Mesenchymal stem cell (in vitro differentiated cells and primary cell): ENCODE data around the gene RPS15.
"Not testable (repeated sequence)": the region's sequence is repeated elsewhere in the genome, so short reads cannot be mapped to it uniquely, and the experiment has no call there.

Experiments used
- DNase-seq: peaks from one replicate; pipeline ENCODE4 v3.0.0-alpha.2; 2013
- H2AFZ ChIP-seq: one replicate; pipeline ENCODE4 v1.6.1; 2013; ENCODE audit warnings: low read depth, mild to moderate bottlenecking, control low read depth, inconsistent platforms, low read length, moderate library complexity
- H2AK5ac ChIP-seq: 2 replicates; pipeline ENCODE4 v1.6.1; 2013; ENCODE audit warnings: low read length, moderate library complexity, mild to moderate bottlenecking, inconsistent platforms; ENCODE audit not compliant: severe bottlenecking
- H2BK120ac ChIP-seq: one replicate; pipeline ENCODE4 v1.6.1; 2013; ENCODE audit warnings: low read depth, mild to moderate bottlenecking, inconsistent platforms, low read length, moderate library complexity
- H2BK12ac ChIP-seq, 2 experiments: one replicate each; pipeline ENCODE4 v1.6.1; 2013; ENCODE audit warnings: inconsistent platforms in 2 of 2, low read length in 2 of 2, mild to moderate bottlenecking in 2 of 2, moderate library complexity in 2 of 2, control low read depth in 1 of 2
- H2BK15ac ChIP-seq: one replicate; pipeline ENCODE4 v1.6.1; 2013; ENCODE audit warnings: mild to moderate bottlenecking, low read depth, inconsistent platforms; ENCODE audit not compliant: poor library complexity, severe bottlenecking
- H2BK5ac ChIP-seq: 2 replicates; pipeline ENCODE4 v1.6.1; 2013; ENCODE audit warnings: low read depth, mild to moderate bottlenecking, low read length, control low read depth, inconsistent platforms; ENCODE audit not compliant: poor library complexity, severe bottlenecking
- H3K14ac ChIP-seq, 2 experiments: one replicate each; pipeline ENCODE4 v1.6.1; 2013; ENCODE audit warnings: inconsistent platforms in 2 of 2, low read length in 2 of 2, control low read depth in 1 of 2, mild to moderate bottlenecking in 1 of 2, moderate library complexity in 1 of 2
- H3K18ac ChIP-seq, 2 experiments: one replicate each; pipeline ENCODE4 v1.6.1; 2013; ENCODE audit warnings: inconsistent platforms in 2 of 2, low read length in 2 of 2, control low read depth in 1 of 2, low read depth in 1 of 2, mild to moderate bottlenecking in 1 of 2
- H3K23ac ChIP-seq, 2 experiments: one replicate each; pipeline ENCODE4 v1.6.1; 2013; ENCODE audit warnings: inconsistent platforms in 2 of 2, low read length in 2 of 2, mild to moderate bottlenecking in 2 of 2, moderate library complexity in 2 of 2, control low read depth in 1 of 2
- H3K27ac ChIP-seq: 2 replicates; pipeline ENCODE4 v1.5.1; 2013; ENCODE audit warnings: mild to moderate bottlenecking, moderate library complexity, low read length, control low read depth, inconsistent platforms; ENCODE audit not compliant: poor library complexity, severe bottlenecking
- H3K27me3 ChIP-seq, 2 experiments: 2 replicates each; pipeline versions ENCODE4 v1.6.1 to v1.7.0; 2013; ENCODE audit warnings: low read length in 2 of 2, mild to moderate bottlenecking in 2 of 2, moderate library complexity in 2 of 2, control low read depth in 1 of 2, inconsistent platforms in 1 of 2; ENCODE audit not compliant: control insufficient read depth in 1 of 2, insufficient read depth in 1 of 2
- H3K36me3 ChIP-seq, 2 experiments: 2 replicates each; pipeline versions ENCODE4 v1.6.1 to v1.7.0; 2013; ENCODE audit warnings: low read length in 2 of 2, control low read depth in 1 of 2, inconsistent platforms in 1 of 2, low read depth in 1 of 2, mild to moderate bottlenecking in 1 of 2; ENCODE audit not compliant: insufficient read depth in 2 of 2, control insufficient read depth in 1 of 2
- H3K4ac ChIP-seq, 2 experiments: one replicate each; pipeline ENCODE4 v1.6.1; 2013; ENCODE audit warnings: inconsistent platforms in 2 of 2, low read length in 2 of 2, mild to moderate bottlenecking in 2 of 2, moderate library complexity in 2 of 2, control low read depth in 1 of 2, low read depth in 1 of 2
- H3K4me1 ChIP-seq: 2 replicates; pipeline ENCODE4 v1.6.1; 2013; ENCODE audit warnings: low read depth, low read length, control low read depth; ENCODE audit not compliant: control insufficient read depth, insufficient read depth
- H3K4me2 ChIP-seq: 2 replicates; pipeline ENCODE4 v1.6.1; 2013; ENCODE audit warnings: low read length, mild to moderate bottlenecking, inconsistent platforms; ENCODE audit not compliant: poor library complexity, severe bottlenecking
- H3K4me3 ChIP-seq, 2 experiments: 2 replicates each; pipeline versions ENCODE4 v1.5.1 to v1.7.0; 2013; ENCODE audit warnings: low read length in 2 of 2, mild to moderate bottlenecking in 2 of 2, control low read depth in 1 of 2, low read depth in 1 of 2; ENCODE audit not compliant: insufficient read depth in 1 of 2
- H3K79me1 ChIP-seq: replicated peaks from 2 replicates; pipeline ENCODE4 v1.6.1; 2013; ENCODE audit warnings: mild to moderate bottlenecking, control low read depth, low read length, inconsistent platforms; ENCODE audit not compliant: poor library complexity, severe bottlenecking
- H3K9ac ChIP-seq: 2 replicates; pipeline ENCODE4 v1.7.0; 2013; ENCODE audit warnings: mild to moderate bottlenecking, low read length, moderate library complexity
- H3K9me3 ChIP-seq: 2 replicates; pipeline ENCODE4 v1.7.0; 2013; ENCODE audit warnings: mild to moderate bottlenecking, low read length; ENCODE audit not compliant: control insufficient read depth
- H4K8ac ChIP-seq: one replicate; pipeline ENCODE4 v1.6.1; 2013; ENCODE audit warnings: inconsistent platforms, mild to moderate bottlenecking, low read length, moderate library complexity
- H4K91ac ChIP-seq: one replicate; pipeline ENCODE4 v1.6.1; 2013; ENCODE audit warnings: mild to moderate bottlenecking, low read length, inconsistent platforms
- WGBS: methylation state at CpG from one replicate; pipeline ENCODE4 v1.1.7; 2013; ENCODE audit warnings: mixed read lengths; 5-methylcytosine and 5-hydroxymethylcytosine counted together

RPS15 gene

GRCh38 chr19:1417681-1418495, 20.3 kb upstream of the RPS15 start:
- Histone ChIP-seq H3K9ac (no peak overlapping the region), H4K8ac (no peak overlapping the region), H3K14ac (no peak overlapping the region), H2BK5ac (no peak overlapping the region), H2BK12ac (peak overlapping the region in 1 of 2 experiments; percentile 18), H2AFZ (no peak overlapping the region), H3K4me1 (peaks cover 49% of the 10 kb centered on the region), H3K18ac (no peak overlapping the region), H3K9me3 (no peaks in the 10 kb centered on the region), H3K27ac (no peak overlapping the region), H3K79me1 (peaks cover 10% of the 10 kb centered on the region), H4K91ac (no peak overlapping the region), H3K4ac (no peak overlapping the region), H3K27me3 (no peaks in the 10 kb centered on the region), H2BK15ac (no peak overlapping the region), H2AK5ac (no peak overlapping the region), H3K4me2 (no peak overlapping the region), H3K36me3 (peaks cover 56 to 75% of the 10 kb centered on the region in 2 experiments), H2BK120ac (no peak overlapping the region), H3K4me3 (no peak overlapping the region), H3K23ac (no peak overlapping the region)
- DNase-seq = no peak
- 94% methylated on average over 28 of the region's 30 CpGs for WGBS

- Histone ChIP-seq H3K9me3 (no peaks in the 10 kb centered on the region), H3K27me3 (no peaks in the 10 kb centered on the region), H2AK5ac (no peak overlapping the region), H3K4ac (no peak overlapping the region), H2BK5ac (no peak overlapping the region), H3K18ac (no peak overlapping the region), H3K4me3 (no peak overlapping the region), H3K23ac (no peak overlapping the region), H2AFZ (no peak overlapping the region), H3K4me1 (peaks cover 47% of the 10 kb centered on the region), H3K27ac (no peak overlapping the region), H3K79me1 (peaks cover 13% of the 10 kb centered on the region), H2BK120ac (no peak overlapping the region), H3K14ac (no peak overlapping the region), H3K36me3 (peaks cover 57 to 73% of the 10 kb centered on the region in 2 experiments), H4K91ac (no peak overlapping the region), H3K9ac (no peak overlapping the region), H2BK15ac (no peak overlapping the region), H4K8ac (no peak overlapping the region), H3K4me2 (no peak overlapping the region), H2BK12ac (no peak overlapping the region)
- no peak for DNase-seq
- whole genome bisulfite sequencing = 96% methylated on average over 12 of the region's 13 CpGs
Measured at GRCh38 chr19:1418496-1418775, 19.8 kb upstream of the RPS15 start.

- H3K27me3 ChIP-seq = no peaks in the 10 kb centered on the region
- H2BK120ac ChIP-seq = no peak overlapping the region
- peaks cover 60 to 75% of the 10 kb centered on the region in 2 experiments for H3K36me3 ChIP-seq
- no peak overlapping the region for H4K8ac ChIP-seq
- no peak overlapping the region for H3K9ac ChIP-seq
- H2BK12ac ChIP-seq = no peak overlapping the region
- peaks cover 15% of the 10 kb centered on the region for H3K79me1 ChIP-seq
- H2BK5ac ChIP-seq = no peak overlapping the region
- H3K14ac ChIP-seq = no peak overlapping the region
- no peak overlapping the region for H2BK15ac ChIP-seq
- H3K18ac ChIP-seq = no peak overlapping the region
- H3K4me3 ChIP-seq = no peak overlapping the region
- H3K4me1 ChIP-seq = peaks cover 49% of the 10 kb centered on the region
- no peak overlapping the region for H3K4ac ChIP-seq
- H2AFZ ChIP-seq = no peak overlapping the region
- H3K27ac ChIP-seq = no peak overlapping the region
- H3K4me2 ChIP-seq = no peak overlapping the region
- no peaks in the 10 kb centered on the region for H3K9me3 ChIP-seq
- DNase-seq = no peak
- no peak overlapping the region for H4K91ac ChIP-seq
- H3K23ac ChIP-seq = no peak overlapping the region
- H2AK5ac ChIP-seq = no peak overlapping the region
- 98% methylated on average over 17 of the region's 21 CpGs for WGBS
Measured at GRCh38 chr19:1418951-1419738, 19.1 kb upstream of the RPS15 start.

- H2BK12ac ChIP-seq, H3K27me3 ChIP-seq, H2BK120ac ChIP-seq, H3K4me3 ChIP-seq, H4K8ac ChIP-seq, H3K18ac ChIP-seq, H2BK5ac ChIP-seq, H3K4me2 ChIP-seq, H3K9ac ChIP-seq, DNase-seq, H3K4ac ChIP-seq, H3K27ac ChIP-seq, H3K9me3 ChIP-seq, H3K23ac ChIP-seq, H3K14ac ChIP-seq, H4K91ac ChIP-seq, H2BK15ac ChIP-seq, H2AFZ ChIP-seq, H2AK5ac ChIP-seq: not testable (repeated sequence)
- H3K4me1 ChIP-seq = peaks cover 51% of the 10 kb centered on the region
- over 99% methylated on average over 21 of the region's 43 CpGs for WGBS
- peaks cover 21% of the 10 kb centered on the region for H3K79me1 ChIP-seq
- peaks cover 62 to 85% of the 10 kb centered on the region in 2 experiments for H3K36me3 ChIP-seq
Measured at GRCh38 chr19:1420085-1420484, 18.1 kb upstream of the RPS15 start.
